ENCODE results near the gene AIF1L.
"Not testable (repeated sequence)": the region's sequence is repeated elsewhere in the genome, so short reads cannot be mapped to it uniquely, and the experiment has no call there.

The AIF1L gene

GRCh38 chr9:131125288-131126058, 29.1 kb downstream of the AIF1L start, which contains the start of gene NUP214:
Gene NUP214 (plus strand): TSS chr9:131125586. CDS start chr9:131125705, 119 bp downstream.
- DNase-seq = peak; percentile 98

GRCh38 chr9:131126059-131126426, 29.7 kb downstream of the AIF1L start:
- no peak for DNase-seq

GRCh38 chr9:131129183-131129582, 32.9 kb downstream of the AIF1L start:
- no peak for DNase-seq

- no peak for DNase-seq
Observed at GRCh38 chr9:131138676-131139075, 42.3 kb downstream of the AIF1L start.

GRCh38 chr9:131140112-131140511, 43.8 kb downstream of the AIF1L start:
- no peak for DNase-seq

- DNase-seq = no peak
Observed at GRCh38 chr9:131140550-131140949, 44.2 kb downstream of the AIF1L start.

- DNase-seq = no peak
Observed at GRCh38 chr9:131142160-131142559, 45.8 kb downstream of the AIF1L start.

- no peak for DNase-seq
Observed at GRCh38 chr9:131144201-131144600, 47.9 kb downstream of the AIF1L start.

GRCh38 chr9:131145245-131145644, 48.9 kb downstream of the AIF1L start:
- DNase-seq = no peak

- DNase-seq = no peak
Observed at GRCh38 chr9:131146186-131146585, 49.9 kb downstream of the AIF1L start.

GRCh38 chr9:131148276-131148675, 51.9 kb downstream of the AIF1L start:
- no peak for DNase-seq

- no peak for DNase-seq
Observed at GRCh38 chr9:131148966-131149687, 52.8 kb downstream of the AIF1L start.

GRCh38 chr9:131149688-131150053, 53.3 kb downstream of the AIF1L start:
- DNase-seq = no peak

- DNase-seq = no peak
Observed at GRCh38 chr9:131153595-131153994, 57.3 kb downstream of the AIF1L start.

- DNase-seq = not testable (repeated sequence)
Observed at GRCh38 chr9:131158673-131159072, 62.3 kb downstream of the AIF1L start.

GRCh38 chr9:131160416-131161112, 64.2 kb downstream of the AIF1L start:
- no peak for DNase-seq

GRCh38 chr9:131161585-131161984, 65.3 kb downstream of the AIF1L start:
- no peak for DNase-seq

GRCh38 chr9:131162886-131163285, 66.6 kb downstream of the AIF1L start:
- no peak for DNase-seq

GRCh38 chr9:131165523-131165922, 69.2 kb downstream of the AIF1L start:
- DNase-seq = no peak

GRCh38 chr9:131167146-131167692, 70.9 kb downstream of the AIF1L start:
- DNase-seq = no peak

- DNase-seq = no peak
Observed at GRCh38 chr9:131167936-131168335, 71.6 kb downstream of the AIF1L start.

- no peak for DNase-seq
Observed at GRCh38 chr9:131169563-131170240, 73.4 kb downstream of the AIF1L start.
